Colon (tissue), 2 donors: Measurements from ENCODE around the gene GAREM2.

Source experiments
- FAIRE-seq: peaks from 2 replicates; lab custom pipeline; 2012; peaks lifted over from hg19 to GRCh38; lab: Jason Lieb, UNC
- donor health status: control.
- donor health status: control.

The GAREM2 gene

DNA sequence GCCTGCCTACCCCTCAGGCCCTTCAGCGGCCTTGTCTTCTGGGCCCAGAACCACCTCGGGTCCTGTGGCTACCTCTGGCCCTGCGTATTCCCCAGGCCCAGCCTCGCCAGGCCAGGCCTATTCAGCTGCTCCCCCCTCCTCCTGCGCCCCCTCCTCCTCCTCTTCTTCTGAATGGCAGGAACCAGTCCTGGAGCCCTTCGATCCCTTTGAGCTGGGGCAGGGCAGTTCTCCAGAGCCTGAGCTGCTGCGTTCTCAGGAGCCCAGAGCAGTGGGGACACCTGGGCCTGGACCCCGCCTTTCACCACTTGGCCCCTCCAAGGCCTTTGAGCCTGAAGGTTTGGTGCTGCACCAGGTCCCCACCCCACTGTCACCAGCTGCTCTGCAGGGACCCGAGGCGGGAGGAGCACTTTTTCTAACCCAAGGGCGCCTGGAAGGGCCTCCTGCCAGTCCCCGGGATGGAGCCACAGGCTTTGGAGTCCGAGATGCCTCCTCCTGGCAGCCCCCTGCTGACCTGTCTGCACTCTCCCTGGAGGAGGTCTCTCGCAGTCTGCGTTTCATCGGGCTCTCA is 14.7 kb downstream of the GAREM2 start:
- FAIRE-seq, result no peak

DNA sequence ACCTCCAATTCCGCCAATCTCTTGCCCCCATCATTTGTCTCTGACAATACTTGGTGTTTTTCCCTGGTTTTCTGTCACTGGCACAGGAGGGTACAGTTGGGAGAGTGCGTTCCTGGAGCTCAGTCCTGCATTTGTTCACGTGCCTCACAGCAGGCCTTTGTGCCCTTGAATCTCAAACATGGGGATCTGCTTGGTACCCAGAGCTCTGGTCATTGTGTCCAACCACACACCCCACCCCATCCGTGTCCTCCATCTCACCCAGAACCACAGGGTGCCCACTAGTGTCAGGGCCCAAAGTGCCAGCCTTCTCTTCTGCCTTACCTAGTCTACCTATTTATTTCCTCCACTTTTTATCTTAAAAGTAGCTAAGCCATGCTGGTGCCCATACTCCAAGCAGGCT is 16.2 kb downstream of the GAREM2 start:
- FAIRE-seq, result no peak

DNA sequence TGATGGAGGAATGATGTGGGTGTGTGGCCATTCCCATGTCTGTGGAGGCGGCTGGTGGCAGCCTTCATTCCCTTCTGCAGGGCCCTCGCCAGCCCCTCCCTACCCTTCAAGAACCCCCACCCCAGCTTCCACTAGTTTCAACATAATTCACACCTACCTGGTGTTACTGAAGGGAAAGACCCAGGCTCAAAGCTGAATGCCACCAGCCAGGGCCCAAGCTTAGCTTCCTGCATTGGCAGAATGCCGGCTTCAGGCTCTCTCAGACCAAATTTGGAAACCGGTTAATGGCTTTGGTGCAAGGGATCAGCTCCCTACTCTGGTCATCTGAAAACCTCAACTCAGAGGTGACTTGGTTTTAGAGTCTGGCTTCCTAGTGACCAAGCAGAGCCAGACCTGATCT is 16.9 kb downstream of the GAREM2 start:
- FAIRE-seq, result no peak

DNA sequence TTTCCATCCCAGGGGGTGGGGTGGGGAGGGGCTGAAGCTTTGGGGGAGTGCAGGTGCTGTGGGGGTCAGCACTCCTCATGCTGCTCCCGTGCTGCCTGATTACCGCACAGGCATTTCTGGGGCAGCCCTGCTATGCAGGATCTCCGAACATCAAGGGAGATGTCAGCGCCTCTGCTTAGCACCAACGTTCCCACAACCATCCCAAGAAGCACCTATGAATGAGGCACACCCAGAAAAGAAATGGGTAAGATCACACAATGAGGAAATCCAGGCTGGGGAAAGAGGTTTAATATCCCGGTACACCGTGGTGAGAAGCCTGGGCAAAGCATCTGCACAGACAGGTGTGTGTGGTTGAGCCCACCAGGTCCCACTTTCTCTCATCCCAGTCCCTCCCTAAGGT is 17.5 kb downstream of the GAREM2 start:
- FAIRE-seq, result no peak

DNA sequence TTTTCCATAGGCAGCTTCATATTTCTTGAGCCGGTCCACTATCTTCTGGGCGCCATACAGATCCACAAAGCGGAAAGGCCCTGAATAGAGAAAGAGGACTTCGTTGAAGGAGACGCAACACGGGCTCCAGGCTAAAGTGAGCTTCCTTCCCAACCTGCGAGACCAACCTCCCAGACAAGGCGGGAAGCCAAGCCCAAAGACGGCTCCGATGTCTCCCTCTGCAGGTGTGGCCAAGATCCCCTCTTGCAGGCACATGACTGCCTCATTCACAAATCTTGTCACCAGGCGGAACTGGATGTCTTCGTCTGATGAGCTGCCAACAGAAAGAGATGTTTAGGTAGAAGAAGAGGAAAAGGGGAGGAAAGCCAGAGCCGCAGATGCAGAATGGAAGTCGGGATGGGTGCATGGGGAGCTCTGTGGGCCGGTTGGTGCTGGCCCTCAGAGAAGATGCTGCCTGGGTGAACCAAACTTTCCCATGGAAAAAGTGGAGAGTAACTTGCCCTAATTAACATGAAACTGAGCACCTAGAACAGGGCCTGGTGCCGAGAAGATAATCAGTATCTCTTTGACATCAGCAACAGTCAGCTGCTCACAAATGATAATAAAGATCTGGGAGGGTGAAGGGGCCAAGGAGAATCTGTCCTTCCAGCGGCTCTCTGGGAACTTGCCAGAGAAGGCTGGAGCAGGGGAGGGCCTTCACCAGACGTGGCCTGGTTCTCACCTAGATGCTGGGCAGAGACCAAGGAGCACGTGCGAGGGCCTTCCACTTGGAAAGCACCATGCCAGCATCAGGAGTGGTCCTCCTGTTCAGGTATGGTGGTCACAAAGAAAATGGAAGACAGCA is 18.6 kb downstream of the GAREM2 start:
- no peak for FAIRE-seq

DNA sequence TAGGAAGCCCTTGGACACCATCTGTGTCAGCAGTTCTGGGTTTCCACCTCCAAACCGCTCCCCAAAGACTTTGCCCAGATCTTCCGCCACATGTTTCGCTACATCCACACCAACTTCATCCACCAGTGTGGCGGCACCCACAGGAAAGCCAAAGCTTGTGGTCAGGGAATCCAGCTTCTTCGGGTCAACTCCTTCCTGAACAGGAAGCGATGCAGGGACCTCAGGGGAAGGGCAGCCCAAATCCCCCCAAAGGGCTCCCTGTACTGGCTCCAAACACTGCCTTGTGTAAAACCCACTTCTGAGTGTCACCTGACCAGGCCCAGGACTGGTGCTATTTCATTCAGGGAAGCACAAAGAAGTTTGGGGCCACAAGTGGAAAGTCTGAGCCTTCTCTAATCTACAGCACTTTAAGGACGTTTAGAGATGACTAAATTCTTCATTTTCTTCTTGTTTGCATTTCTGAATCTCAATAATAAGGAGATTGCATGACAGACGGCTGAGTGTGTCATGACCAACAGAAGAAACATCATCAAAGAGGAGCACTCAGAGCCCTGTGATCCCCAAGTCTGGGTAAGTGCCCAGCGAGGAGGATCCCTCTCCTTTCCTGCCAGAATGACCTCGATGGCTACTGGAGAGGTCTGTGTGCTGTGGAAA is 20.8 kb downstream of the GAREM2 start:
- no peak for FAIRE-seq

DNA sequence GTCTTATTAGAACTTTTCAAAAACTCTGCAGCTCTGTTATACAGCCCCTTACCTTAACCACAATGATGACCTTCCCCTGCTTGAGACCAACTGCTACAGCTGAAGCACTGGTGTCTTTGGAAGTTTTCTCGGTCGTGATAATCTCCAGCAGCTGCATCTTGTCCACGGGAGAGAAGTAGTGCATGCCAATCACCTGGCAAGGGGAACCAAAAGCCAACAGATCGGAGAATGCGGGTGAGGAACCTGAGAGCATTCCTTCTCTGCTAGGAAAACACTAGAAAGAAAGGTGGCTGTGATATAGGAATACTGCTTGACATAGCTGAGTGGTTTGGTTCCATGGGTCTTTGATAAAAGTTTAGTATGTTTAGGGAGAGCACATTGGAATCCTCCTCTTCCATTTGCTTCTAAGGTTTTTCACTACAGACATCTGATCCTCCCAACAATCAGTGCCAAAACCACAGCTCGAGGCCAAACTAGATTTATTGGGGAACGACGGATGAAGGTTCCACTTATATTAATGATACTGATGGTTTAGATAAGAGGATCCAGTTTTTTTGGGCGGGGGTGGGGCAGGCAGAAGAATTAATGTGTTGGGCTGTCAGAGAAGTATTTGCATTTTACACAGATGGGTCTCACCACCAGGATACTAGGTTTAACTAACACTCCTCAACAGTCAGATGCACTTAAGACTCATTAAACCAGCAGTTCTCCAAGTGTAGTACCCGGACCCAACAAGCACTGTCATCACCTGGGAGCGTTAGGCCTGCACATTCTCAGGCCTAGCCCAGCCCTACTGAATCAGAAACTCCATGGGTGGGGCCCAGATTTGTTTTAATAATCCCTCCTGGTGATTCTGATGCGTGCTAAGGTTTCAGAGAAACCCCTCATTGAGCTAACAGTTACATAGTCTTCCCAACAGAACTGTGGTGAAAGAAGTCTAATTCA is 22.4 kb downstream of the GAREM2 start:
- FAIRE-seq, result no peak

DNA sequence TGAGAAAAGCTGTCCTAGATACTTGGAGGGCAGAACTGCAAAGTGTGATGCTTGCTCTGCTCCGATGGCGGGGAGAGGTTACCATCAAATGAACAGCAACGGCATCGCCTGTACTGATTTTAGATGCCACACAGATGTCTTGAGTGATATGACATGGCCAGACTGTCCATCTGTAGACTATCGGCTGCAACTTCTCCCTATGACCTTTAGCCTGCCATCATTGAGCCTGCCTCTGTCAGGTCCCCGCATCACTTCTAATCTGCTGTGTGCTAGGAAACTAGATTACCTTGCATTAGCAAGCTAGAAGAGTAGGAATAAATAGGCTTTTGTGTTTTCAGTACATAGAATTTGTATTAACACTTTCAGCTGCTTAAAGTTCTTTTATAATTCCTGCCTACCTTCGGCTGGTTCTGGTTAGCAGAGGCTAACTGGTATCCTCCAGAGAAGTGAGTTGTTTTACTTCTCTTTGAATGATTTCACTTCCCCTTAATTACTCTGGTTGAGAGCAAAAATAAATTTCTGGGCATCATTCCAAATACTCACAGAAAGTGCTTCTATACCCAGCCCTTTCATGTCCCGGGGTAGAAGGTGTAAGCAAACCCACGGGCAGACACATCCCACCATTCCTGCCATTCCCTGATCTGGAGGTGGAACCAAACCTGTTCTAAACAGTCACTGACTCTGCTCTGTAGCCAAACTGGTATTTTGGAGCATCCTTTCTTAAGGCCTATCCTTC is 24.0 kb downstream of the GAREM2 start:
- no peak for FAIRE-seq

DNA sequence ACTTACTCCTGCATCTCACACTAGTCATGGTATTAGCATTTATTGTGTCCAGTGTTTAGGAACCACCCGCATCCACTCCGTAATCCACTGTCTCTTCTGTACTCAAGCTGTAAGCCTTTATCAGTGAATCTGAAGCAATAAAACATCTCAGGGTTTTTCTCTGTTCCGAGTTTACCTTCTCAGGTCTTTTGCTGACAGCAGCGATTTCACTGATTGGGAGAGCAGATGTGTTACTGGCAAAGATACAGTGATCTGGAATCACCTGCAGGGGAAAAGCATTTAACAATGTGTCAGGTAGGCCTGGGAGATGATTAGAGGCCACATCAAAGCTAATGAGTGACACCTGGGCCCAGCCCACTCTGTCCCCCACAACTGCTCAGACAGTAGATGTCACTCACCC is 24.6 kb downstream of the GAREM2 start:
- FAIRE-seq, result no peak

DNA sequence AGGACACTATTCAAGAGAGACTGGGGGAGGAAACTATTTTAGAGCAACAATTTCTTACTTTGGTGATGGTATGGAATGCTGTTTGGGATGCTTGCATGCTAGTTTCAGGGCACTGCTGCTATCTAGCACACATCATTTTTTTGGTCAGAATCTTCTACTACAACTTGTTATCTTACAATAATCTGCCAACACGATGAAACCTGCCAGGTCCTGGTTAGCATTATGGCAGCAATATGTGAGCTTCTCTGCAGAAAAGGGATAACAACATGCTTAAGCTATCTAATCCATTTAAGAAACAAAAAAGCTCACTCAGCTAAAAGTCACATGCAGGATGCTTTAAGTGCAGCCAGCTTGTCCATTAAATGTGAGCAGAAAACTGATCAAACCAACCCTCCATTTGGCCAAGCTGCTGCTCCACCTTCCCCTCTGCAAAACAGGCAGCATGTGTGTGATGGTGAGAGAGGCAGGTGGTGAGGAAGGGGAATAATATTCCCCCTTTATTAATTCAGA is 30.1 kb downstream of the GAREM2 start:
- no peak for FAIRE-seq

DNA sequence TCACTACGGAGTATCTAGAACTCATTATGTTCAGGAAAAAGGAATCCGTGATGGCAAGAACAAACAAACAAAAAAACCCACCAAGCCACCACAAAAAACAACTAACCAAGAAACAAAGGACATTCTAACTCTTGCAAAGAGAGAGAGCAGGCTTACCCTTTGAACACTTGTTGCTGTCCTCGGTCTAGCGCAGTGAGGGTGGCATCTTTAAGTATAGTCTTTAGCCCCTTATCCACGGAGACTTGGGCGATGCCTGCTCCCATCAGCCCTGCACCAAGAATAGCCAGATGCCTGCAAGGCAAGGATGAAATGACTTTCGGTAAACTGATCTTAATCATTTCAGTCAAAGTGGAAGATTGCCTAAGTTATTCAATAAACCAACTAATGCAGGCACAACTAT is 31.0 kb downstream of the GAREM2 start:
- no peak for FAIRE-seq

DNA sequence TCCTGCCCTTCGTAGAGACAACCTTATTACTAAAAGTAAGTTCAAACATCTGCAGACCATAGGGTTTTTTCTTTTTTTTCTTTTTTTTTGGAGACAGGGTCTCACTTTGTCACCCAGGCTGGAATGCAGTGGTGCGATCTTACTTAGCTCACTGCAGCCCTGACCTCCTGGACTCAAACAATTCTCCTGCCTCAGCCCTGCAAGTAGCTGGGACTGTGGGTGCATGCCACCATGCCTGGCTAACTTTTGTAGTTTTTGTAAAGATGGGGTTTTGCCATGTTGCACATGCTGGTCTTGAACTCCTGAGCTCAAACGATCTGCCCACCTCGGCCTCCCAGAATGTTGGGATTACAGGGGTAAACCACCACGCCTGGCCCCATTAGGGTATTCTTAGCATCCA is 39.1 kb downstream of the GAREM2 start:
- FAIRE-seq, result no peak

DNA sequence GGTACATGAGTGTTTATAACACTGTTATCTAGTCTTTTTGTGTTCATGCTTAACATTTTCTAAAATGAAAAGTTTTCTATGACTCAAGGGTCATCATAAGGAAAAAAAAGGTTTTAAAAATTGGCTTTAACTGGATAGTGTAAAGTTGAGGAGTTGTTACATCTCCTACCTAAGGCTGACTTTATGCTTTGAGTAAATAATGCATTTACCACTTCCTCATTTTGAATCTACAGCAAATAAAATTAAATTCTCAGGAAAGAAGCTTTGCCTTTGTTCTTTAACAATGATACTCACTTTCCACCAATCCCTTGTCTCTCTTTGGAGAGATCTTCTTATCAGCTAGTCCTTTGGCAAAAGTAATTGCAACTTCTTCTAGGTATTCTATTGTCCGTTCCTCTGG is 41.9 kb downstream of the GAREM2 start:
- FAIRE-seq, result no peak

DNA sequence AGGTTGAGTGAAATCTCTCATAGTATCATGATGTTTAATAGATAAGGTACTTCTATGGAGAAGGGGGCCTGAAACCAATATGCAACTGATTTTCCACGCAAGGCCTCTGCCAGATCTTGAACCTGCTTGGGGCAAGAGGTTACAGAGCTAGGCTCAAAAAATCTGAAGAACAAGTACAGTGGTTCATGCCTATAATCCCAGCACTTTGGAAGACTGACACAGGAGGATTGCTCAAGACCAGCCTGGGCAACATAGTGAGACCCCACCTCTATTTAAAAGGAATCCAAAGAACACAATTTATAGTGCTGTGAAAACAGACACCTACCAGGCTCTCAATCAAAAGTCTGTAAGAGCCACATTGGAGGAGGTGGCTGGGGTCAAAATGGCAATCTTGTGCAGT is 42.9 kb downstream of the GAREM2 start:
- FAIRE-seq, result no peak

DNA sequence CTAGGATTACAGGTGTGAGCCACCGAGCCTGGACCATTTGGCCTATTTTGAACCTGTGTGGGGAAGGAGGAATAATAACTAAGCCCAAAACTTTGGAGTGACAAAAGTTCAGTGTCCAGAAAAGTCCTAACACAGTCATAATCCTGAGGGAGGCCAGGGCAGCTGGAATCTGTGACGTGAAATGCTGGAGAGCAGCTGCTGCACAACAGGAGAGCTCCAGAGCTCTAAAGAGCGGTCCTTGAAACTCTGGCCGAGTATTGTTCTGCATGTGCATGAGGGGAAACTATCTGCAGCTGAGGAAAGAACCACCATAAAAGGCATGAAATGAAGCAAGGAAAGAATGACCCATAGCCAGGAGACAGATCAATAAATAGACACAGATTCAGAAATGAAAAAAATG is 43.7 kb downstream of the GAREM2 start:
- FAIRE-seq, result no peak

DNA sequence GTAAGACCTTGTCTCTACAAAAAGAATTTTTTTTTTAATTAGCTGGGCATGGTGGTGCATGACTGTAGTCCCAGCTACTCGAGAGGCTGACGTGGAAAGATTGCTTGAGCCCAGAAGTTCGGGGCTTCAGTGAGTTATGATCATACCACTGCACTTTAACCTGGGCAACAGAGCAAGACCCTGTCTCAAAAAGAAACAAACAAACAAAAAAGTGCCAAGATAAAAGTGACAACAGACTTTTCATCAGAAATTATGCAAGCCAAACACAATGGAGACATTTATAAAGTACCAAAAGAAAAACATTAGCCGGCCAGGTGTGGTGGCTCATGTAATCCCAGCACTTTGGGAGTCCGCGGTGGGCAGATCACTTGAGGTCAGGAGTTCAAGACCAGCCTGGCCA is 44.8 kb downstream of the GAREM2 start:
- no peak for FAIRE-seq

DNA sequence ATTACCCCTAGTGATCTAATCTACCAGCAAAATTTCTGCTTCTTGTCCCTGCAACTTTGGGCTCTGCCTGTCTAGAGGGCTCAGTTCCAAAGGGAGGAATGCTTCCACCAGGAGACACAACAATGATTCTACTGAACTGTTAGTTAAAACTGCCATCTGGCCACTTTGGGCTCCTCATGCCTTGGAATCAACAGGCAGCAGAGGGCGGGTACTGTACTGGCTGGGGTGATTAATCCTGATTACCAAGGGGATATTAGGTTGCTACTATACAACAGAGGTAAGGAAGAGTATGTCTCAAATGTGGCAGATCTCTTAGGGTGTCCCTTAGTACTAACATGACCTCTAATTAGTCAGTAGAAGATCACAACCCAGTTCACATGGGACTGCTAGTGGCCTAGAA is 50.1 kb downstream of the GAREM2 start:
- FAIRE-seq, result no peak

DNA sequence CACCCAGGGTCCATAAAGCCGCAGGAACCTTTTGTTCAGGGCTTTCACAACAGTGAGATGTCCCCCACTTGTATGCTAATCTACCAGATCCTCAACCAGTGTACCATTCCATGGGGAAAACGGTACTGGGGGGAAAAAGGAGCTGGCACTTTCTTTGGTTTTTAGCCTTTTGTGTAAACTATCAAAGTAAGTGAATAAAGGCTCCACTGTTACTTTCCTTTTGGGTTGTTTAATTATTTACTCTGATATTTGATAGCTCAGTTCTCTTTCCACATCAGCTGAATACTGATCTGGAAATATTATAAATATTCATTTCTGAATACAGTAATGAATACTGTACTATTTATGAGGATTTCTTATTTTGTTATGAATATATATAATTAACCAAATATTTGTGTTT is 51.2 kb downstream of the GAREM2 start:
- FAIRE-seq, result no peak

DNA sequence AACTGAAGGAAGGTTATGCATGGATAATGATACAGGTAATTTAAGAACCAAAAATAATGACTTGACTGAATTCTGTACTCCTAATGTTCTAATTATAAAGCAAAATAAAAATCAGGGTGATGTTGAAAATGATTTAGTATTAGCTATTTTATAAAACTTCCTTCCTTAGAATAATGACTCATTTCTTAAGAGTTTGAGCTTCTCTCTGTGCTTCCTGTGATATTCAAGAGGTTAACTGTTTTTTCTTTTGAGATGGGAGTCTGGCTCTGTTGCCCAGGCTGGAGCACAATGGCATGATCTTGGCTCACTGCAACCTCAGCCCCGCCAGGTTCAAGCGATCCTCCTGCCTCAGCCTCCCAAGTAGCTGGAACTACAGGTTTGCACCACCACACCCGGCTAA is 56.7 kb downstream of the GAREM2 start:
- no peak for FAIRE-seq

DNA sequence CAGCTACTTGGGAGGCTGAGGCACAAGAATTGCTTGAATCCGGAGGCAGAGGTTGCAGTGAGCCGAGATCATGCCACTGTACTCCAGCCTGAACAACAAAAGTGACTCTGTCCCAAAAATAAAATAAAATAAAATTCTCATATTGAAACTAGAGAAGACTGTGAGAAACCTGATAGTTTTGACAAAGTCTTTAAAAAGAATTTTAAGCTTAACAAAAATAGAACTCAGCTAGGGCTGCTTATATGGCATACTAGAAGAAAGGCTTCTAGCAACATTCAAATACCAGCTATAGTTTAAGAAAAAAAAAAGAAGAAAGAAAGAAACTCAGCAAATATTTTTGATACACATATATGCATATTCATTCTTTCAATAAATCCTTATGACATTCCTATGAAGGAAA is 57.9 kb downstream of the GAREM2 start:
- no peak for FAIRE-seq

DNA sequence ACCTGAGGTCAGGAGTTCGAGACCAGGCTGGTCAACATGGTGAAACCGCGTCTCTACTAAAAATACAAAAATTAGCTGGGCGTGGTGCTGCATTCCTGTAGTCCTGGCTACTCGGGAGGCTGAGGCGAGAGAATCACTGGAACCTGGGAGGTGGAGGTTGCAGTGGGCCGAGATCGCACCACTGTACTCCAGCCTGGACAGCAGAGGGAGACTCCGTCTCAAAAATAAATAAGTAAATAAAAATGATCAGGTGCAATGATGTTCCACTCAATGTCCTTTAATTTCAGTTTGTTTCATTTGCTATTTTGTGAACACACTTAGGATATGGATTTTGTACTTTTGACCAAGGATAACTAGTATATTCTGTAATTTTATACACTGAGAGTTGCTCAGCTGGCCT is 62.2 kb downstream of the GAREM2 start:
- FAIRE-seq, result no peak

DNA sequence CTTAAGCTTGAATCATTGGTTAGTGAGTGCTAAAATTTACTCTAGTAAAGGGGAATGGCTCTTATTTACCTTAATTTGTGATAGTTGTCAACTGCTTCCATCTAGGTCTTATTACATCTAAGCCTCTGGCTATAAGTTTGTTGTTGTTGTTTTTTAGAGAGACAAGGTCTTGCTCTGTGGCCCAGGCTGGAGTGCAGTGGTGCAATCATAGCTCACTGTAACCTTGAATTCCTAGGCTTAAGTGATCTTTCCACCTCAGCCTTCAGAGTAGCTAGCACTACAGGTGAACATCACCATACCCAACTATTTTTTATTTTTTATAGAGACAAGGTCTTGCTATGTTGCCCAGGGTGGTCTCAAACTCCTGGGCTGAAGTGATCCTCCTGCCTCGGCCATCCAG is 65.0 kb downstream of the GAREM2 start:
- no peak for FAIRE-seq
